ENCODE data around the gene COL6A3. TPM values are rescaled to one million over a fixed set of nuclear protein-coding genes. Genes with fewer than 3 reads are reported as not detected.

The COL6A3 gene
- total RNA-seq, 1 experiment from 2014 or later: 0.86 TPM

GRCh38 chr2:237404413-237404812 lies 9.6 kb downstream of the COL6A3 start:
- intact Hi-C loops (cut with micrococcal nuclease; ENCODE audit: unreplicated experiment): no loop called here
- BruUV-seq (replicated peaks): no TSS peak
- no peak for DNase-seq (ENCODE audit: low spot score)
- ChIA-PET POLR2A (ENCODE audit: low non-redundant PET) (no interaction called here), CTCF (no interaction called here)
- Histone ChIP-seq H3K36me3 (ENCODE audit: insufficient read depth, low read length, poor library complexity, severe bottlenecking) (no peaks in the 10 kb centered on the region), H3K27me3 (replicated peaks; ENCODE audit: insufficient read depth, low read depth, low read length, poor library complexity) (peaks cover 77% of the 10 kb centered on the region), H3K4me1 (ENCODE audit: insufficient read depth, low read length, poor library complexity, severe bottlenecking) (no peaks in the 10 kb centered on the region), H3K27ac (ENCODE audit: low read depth, low read length, poor library complexity, severe bottlenecking) (no peak overlapping the region), H3K4me3 (ENCODE audit: low read depth, low read length, poor library complexity, severe bottlenecking) (no peak overlapping the region), H3K9me3 (ENCODE audit: low read depth, low read length, poor library complexity, severe bottlenecking) (no peaks in the 10 kb centered on the region)
- TF ChIP-seq EZH2 (IDR thresholded peaks at IDR 0.05; ENCODE audit: borderline replicate concordance, low read depth, low read length, poor library complexity, severe bottlenecking): no peak
- TF ChIP-seq, protein P1, sequence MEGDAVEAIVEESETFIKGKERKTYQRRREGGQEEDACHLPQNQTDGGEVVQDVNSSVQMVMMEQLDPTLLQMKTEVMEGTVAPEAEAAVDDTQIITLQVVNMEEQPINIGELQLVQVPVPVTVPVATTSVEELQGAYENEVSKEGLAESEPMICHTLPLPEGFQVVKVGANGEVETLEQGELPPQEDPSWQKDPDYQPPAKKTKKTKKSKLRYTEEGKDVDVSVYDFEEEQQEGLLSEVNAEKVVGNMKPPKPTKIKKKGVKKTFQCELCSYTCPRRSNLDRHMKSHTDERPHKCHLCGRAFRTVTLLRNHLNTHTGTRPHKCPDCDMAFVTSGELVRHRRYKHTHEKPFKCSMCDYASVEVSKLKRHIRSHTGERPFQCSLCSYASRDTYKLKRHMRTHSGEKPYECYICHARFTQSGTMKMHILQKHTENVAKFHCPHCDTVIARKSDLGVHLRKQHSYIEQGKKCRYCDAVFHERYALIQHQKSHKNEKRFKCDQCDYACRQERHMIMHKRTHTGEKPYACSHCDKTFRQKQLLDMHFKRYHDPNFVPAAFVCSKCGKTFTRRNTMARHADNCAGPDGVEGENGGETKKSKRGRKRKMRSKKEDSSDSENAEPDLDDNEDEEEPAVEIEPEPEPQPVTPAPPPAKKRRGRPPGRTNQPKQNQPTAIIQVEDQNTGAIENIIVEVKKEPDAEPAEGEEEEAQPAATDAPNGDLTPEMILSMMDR (conservative IDR thresholded peaks at IDR 0.05; ENCODE audit: low read depth, low read length): no peak

- no peaks in the 10 kb centered on the region for H3K36me3 ChIP-seq (ENCODE audit: insufficient read depth, low read length, poor library complexity, severe bottlenecking)
- intact Hi-C loops (cut with micrococcal nuclease; ENCODE audit: unreplicated experiment): no loop called here
- ChIA-PET POLR2A (ENCODE audit: low non-redundant PET) (no interaction called here), CTCF (no interaction called here)
- no peaks in the 10 kb centered on the region for H3K4me1 ChIP-seq (ENCODE audit: insufficient read depth, low read length, poor library complexity, severe bottlenecking)
- no peak for DNase-seq (ENCODE audit: low spot score)
- no peak overlapping the region for H3K27ac ChIP-seq (ENCODE audit: low read depth, low read length, poor library complexity, severe bottlenecking)
- H3K9me3 ChIP-seq (ENCODE audit: low read depth, low read length, poor library complexity, severe bottlenecking): no peaks in the 10 kb centered on the region
- no TSS peak for BruUV-seq (replicated peaks)
- TF ChIP-seq, protein P1 (conservative IDR thresholded peaks at IDR 0.05; ENCODE audit: low read depth, low read length): no peak
- no peak for TF ChIP-seq EZH2 (IDR thresholded peaks at IDR 0.05; ENCODE audit: borderline replicate concordance, low read depth, low read length, poor library complexity, severe bottlenecking)
- peaks cover 80% of the 10 kb centered on the region for H3K27me3 ChIP-seq (replicated peaks; ENCODE audit: insufficient read depth, low read depth, low read length, poor library complexity)
- H3K4me3 ChIP-seq (ENCODE audit: low read depth, low read length, poor library complexity, severe bottlenecking): no peak overlapping the region
Observed at GRCh38 chr2:237403024-237403882, 10.7 kb downstream of the COL6A3 start.

DNA sequence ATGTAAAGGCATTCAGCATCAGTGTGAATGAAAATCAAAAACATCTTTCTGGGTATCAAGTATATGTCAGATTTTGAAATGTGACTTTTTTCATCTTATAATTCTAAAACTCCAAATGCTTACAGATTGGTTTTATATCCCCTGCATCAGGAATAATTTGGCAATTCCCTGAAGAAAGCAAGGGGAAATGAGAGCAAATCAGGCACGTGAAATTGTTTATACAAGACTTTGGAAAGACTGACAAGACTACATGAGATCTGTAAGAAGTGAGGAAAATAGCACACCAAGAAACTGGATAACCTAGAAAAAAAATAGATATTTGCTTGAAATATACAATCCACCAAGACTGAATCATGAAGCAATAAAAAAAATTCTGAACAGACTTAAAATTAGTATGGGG lies 13.8 kb downstream of the COL6A3 start:
- POLR2A ChIA-PET (ENCODE audit: low non-redundant PET): no interaction called here
- H3K27me3 ChIP-seq (replicated peaks; ENCODE audit: insufficient read depth, low read depth, low read length, poor library complexity): peaks cover 95% of the 10 kb centered on the region
- H3K9me3 ChIP-seq (ENCODE audit: low read depth, low read length, poor library complexity, severe bottlenecking): no peaks in the 10 kb centered on the region
- no TSS peak for BruUV-seq (replicated peaks)
- CTCF ChIA-PET: no interaction called here
- H3K27ac ChIP-seq (ENCODE audit: low read depth, low read length, poor library complexity, severe bottlenecking): no peak overlapping the region
- DNase-seq (ENCODE audit: low spot score): no peak
- no peaks in the 10 kb centered on the region for H3K4me1 ChIP-seq (ENCODE audit: insufficient read depth, low read length, poor library complexity, severe bottlenecking)
- intact Hi-C loops (cut with micrococcal nuclease; ENCODE audit: unreplicated experiment): no loop called here
- H3K4me3 ChIP-seq (ENCODE audit: low read depth, low read length, poor library complexity, severe bottlenecking): no peak overlapping the region
- H3K36me3 ChIP-seq (ENCODE audit: insufficient read depth, low read length, poor library complexity, severe bottlenecking): no peaks in the 10 kb centered on the region
- no peak for TF ChIP-seq EZH2 (IDR thresholded peaks at IDR 0.05; ENCODE audit: borderline replicate concordance, low read depth, low read length, poor library complexity, severe bottlenecking)
- TF ChIP-seq, protein P1 (conservative IDR thresholded peaks at IDR 0.05; ENCODE audit: low read depth, low read length): no peak

Measured in A673 (cell line).